Activated CD4-positive, alpha-beta T cell treated with anti-CD3 and anti-CD28 coated beads, Interleukin-10, Interleukin-2, amounts not matched to agents 100 ng/mL and 50 ng/mL, durations not matched to agents 16 hours and 8 hours (primary cell): ENCODE measurements around the gene IL19.
"Not testable (repeated sequence)": the region's sequence is repeated elsewhere in the genome, so short reads cannot be mapped to it uniquely, and the experiment has no call there.

Experiments
- DNase-seq: peaks from one replicate; pipeline ENCODE4 v3.0.0-alpha.2; 2020

The IL19 gene

DNA sequence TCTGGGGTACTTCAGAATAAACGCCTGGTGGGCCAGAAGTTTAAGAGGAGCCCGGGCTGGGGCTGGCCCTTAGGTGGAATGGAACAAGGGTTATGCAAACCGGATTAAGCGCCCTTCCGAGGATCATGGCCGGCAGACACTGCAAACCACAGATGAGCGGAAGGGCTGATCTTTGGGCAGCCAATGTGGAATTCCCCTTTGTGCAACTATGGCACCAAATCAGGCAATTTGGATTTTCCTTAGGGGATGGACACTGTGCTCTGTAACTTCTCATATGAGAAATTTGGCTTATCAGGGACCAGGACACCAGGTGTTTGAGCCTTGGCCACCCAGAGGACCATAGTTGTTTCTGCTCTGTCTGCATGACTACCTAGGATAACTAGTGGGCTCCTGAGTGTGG, 7.5 kb downstream of the IL19 start:
- no peak for DNase-seq

DNA sequence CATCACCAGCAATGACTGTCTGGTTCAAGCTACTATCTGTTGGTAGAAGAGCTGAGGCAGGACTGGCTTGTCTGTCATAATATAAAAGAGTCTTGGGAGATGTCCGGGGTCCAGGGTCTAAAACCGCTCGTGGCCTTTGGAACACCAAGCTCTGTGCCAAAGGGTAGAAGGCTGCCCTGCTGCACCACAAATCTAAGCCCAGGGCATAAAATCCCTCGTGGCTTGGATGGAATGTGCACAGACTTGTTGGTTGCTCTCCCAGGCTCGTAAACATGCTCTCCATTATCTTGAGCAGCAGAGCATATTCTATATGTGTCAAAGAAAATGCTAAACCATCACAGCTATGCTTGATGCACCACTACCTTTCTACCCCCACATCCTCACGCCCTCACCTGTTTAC, 8.3 kb downstream of the IL19 start:
- not testable (repeated sequence) for DNase-seq

DNA sequence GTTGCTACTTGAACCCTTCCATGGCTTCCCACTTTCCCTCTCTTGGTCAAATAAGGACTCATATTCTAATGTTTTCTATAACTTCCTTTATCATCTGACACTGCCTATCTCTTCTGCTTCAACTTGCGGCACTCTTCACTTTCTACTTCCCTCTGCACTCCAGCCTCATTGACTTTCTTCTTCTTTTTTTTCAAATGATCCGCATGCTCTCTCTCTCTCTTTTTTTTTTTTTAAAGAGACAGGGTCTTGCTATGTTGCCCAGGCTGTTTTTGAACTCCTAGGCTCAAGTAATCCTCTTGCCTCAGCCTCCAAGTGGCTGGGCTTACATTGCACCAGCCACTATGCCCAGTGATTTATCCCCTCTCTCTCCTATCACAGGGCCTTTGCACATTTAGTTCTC, 9.1 kb downstream of the IL19 start:
- DNase-seq: no peak

DNA sequence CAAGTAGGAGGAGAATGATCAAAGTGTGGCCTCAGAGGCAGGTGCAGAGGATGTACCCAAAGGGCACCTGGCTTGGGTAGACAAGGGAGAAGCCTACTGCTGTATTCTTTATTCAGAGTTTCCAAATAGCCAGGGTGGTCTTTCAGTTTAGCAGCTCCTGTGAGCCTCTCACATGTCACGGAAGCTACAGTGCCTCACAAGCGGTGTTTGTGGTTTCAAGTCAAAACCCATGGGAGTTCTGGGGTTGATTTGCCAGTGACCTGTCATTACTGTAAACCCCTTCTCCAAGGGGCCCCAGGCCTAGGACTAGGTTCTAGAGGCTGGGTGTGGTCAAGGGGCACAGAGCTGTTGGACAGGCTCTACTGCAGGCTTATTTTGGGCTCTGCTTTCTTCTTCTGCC, 11.9 kb downstream of the IL19 start:
- peak; percentile 69 for DNase-seq

DNA sequence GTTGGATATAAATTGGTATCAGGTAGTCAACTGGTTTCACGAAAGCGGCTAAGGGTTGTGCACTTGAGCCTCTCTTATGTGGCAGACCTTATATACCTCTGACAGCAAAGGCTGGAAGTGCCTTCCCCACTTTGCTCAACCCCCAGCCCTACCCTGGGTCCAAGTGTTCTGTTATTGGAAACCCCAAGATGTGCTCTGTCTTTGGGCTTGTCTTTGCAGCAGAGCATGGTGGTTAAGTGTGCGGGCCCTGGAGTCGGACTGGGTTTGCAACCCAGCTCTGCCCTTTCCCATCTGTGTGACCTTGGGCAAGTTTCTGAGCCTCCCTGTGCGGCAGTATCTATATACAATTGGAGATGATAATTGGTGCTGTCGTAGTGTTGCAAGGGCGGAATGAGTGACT, 12.9 kb downstream of the IL19 start:
- DNase-seq: no peak

DNA sequence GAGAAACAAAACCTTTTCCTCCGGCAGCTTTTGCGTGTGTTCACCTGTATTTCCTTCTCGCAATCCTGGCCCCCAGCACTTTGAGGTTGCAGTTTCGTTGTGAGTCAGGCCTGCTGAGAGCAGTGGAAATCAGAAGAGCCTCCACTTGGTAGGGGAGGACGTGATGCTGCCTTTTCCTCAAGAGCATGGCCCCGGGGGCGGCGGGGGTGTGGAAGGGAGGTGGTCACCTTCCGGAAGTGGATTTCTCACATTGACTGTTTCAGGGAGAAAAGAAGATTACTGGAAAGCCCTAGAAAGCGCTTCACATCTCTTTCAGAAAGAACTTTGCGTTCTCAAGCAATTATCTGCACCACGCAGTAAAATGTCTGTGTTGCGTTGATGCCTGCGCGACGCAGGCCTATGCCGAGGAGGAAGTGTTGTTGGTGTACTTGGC, 13.9 kb downstream of the IL19 start:
- DNase-seq: peak; percentile 96

DNA sequence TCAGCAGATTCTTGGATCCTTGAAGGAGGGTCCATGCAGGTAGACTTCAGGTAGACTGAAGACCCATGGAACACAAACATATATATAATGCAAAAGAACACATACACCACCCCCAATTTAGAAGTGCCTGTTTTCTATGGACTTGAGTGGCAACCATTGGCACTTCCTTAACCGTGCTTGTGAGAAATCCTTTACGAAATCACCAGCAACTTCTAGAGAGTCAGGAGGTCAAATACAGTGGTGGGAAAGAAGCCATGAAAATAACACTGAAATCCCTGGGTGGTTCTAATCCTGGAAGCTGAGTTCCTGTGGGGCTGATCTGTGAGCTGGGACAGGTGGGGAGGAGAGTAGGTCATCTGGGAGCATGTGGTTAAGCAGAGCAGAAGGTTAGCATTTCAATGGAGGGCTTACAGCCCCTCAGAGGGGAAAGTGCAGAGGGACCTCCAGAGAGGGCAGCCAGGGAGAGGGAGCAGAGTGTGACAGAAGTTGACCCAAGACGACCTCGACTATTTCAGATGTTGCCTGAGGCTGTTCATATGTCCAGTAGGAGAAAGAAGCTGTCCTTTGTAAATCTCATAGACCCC, 14.7 kb downstream of the IL19 start:
- no peak for DNase-seq

DNA sequence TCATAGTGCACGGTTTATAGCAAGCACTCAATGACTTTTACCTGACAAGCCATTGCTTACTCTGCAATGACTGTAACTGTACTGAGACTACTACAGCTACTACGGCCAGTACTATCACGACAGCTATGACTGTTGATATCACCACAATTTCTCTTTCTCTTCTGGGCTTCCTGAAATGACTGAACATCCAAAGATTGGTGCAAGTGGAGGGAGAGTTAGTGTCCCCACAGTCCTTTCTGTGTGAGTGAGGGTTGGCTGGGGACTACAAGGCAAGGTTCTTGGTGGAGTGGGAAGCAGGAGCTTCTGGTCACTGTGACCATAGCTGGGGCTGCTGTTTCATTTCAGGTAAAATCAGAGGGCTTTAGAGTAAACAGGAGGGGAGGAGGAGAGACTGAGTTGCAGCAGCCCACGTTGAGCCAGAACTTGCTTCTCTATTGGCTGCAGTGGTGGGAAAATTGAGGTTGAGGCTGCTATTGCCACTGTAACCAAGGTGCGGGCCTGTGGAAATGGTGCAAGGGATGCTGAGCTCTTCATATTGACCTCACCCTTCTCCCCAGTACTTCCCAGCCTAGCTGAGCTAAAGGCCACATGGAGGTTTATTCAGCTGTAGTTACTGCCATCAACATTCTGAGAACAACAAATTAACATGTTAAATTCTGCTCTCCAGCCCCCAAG, 15.8 kb downstream of the IL19 start:
- peak; percentile 75 for DNase-seq

DNA sequence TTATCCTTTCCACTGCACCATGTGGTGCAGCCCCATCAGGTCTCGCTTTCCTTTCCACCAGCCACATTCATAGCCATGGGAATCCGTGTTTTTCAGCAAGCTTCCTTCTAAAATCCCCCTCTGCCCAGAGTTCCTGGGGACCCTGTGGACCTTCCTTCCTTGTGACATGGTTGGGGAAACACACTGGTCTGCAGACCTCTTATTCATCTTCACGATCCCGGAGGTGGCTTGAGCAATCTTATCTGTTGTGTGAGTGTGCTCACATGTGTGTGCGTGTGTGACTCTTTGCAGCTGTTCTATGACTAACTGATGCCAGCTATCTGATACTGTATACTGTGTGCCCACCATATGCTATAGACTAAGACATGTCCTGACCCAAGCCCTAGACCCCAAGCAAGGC, 17.3 kb downstream of the IL19 start:
- no peak for DNase-seq

DNA sequence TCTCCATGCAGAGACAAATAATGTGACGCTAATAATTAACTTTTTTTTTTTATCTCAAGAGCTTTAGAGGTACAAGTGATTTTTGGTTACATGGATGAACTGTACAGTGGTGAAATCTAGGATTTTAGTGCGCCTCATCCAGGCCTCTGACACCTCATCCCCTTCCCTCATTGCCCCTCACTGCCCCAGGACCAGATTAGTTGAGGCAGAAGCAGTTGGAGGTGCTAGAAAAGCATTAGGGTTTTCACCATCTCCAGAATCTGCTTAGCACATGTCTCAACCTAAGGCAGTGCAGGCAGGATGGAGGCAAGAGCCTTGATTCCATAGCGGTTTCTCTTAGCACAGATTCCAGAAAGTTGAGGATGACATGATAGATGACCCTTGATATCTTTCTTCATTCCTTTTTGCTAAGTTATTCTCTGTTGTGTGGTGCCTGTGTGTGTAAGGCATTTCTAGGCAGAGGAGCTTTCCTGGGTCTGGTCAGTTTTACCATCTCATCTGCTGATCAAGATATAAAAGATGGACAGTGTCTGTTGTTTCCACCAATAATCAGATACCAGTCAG, 18.0 kb downstream of the IL19 start:
- no peak for DNase-seq

DNA sequence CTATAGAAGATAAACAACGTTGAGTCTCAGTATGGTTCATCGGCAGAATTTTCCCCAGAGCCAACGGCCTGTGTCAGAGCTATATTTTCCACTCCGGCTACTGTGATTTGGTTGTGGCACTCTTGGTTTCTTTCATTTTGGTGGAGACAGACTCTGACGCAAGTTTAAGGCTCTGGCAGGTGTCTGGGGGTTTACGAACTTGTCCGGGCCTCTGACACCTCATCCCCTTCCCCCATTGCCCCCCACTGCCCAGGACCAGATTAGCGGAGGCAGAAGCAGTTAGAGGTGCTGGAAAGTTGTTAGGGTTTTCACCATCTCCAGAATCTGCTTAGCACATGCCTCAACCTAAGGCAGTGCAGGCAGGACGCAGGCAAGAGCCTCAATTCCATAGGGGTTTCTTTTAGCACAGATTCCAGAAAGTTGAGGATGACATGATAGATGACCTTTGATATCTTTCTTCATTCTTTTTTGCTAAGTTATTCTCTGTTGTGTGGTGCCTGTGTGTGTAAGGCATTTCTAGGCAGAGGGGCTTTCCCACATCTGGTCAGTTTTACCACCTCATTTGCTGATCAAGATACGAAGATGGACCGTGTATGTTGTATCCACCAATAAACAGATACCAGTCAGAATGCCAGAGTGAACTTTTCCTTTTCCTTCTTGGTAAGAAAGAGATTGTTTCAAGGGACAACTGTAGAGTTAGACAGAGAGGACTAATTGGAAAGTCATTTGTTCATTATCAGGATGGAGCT, 20.1 kb downstream of the IL19 start:
- DNase-seq: no peak

DNA sequence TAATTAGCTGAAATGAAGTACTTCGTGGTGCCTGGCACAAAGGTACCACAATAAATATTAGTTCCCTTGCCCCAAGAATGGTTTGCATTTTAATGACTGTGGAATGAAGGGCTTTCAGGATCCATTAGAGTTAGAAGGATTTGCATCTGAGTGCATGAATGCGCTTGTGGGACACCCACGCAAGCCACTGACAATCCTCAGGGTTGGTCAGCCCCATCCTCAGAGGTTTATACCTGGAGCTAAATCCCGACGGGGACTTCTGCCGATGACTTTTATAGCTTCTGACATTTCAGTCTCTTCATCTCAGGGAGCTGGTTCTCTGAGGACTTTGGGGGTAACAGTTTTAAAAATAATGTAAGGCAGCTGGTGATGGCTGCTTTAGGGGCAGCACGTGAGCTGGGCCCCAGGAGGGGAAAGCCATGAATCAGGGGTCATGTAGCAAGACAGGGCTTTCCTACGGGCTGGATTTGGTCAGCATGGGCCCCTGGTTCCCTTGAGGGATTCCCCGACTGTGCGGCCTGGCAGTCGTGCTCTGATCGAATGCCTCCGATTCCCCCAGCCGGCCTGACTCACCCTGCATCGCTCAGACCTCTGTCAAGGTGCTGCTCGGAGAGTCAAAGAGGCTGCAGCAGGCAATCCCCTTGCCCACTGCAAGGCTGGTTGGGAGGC, 22.5 kb downstream of the IL19 start:
- no peak for DNase-seq

DNA sequence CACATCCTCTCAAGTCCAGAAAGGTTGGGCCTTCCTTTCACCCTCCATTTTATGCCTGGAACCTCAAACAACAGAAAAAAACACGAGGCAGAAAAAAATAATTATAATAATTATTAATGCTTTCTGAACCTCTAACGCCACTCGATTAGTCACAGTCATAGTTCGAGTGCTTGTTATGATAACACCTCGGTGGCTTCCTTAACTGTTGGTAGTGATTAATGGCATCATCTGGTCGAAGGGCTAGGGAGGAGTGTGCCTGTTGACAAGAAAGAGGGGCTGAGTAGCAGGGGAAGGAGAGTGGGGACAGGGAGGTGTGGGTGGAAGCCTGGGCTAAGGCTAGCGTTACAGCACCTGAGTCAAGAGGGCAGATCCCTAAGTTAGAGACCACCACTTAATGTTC, 23.0 kb downstream of the IL19 start:
- DNase-seq: no peak

DNA sequence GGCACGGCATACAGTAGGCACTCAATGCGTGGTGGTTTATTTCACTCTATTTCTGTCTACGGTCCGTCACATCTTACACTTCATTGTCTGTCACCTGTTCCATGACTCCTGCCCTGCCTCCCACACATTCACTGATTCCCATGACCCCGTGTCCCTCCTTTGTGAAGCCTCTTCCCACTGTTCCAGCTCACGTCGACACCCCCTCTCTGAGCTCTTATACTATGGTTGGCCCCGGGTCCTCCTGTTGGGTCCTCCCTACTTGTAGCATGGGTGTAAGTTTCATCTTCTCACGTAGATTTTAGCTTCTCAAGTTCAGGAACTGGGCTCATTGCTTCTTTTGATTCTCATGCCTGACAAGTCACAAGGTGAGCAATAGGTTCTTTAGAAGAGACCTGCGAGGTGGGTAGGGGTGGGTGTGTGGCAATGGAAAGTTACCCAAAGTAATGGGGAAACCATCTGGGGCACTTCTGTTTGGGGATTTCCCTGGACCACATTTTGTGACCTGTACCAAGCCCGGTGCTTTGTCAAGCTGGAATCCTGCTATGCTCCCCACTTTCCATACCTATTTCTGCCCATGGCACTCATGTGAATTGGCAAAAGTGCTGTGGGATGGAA, 23.8 kb downstream of the IL19 start:
- DNase-seq: no peak

DNA sequence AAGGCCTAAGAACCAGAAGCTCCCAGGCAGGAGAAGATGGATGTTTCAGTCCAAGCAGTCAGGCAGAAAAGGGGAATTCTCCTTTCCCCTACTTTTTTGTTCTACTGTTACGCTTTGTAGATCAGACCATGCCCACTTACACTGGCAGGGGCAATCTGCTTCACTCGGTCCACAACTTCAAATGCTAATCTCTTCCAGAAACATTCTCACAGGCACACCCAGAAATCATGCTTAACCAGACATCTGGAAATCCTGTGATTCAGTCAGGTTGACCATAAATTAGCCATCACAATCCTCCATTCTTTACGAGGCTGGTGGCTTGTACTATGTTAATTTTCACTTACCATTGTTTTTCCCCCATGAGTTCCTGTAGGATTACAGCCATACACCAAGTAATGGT, 25.5 kb downstream of the IL19 start:
- DNase-seq: no peak

DNA sequence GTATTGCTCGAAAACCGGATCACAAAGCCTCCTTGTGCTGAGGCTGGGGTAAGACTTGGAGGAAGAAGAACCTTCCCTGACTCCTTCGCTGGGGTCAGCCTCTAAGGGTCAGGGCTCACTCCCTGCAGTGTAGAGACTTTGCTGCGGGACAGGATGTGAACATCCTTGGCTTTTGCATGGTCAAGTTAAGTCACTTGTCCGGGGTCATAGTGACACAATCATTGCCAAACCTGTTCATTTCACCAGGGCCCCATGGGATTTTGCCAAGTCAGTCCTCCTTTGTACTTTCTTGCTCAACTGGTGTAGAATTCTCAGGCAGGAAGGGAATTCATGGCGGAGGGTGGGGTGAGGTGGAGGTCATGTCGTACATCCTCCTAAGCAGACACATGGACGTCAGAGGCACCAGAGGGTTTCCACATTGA, 26.4 kb downstream of the IL19 start:
- DNase-seq: no peak

DNA sequence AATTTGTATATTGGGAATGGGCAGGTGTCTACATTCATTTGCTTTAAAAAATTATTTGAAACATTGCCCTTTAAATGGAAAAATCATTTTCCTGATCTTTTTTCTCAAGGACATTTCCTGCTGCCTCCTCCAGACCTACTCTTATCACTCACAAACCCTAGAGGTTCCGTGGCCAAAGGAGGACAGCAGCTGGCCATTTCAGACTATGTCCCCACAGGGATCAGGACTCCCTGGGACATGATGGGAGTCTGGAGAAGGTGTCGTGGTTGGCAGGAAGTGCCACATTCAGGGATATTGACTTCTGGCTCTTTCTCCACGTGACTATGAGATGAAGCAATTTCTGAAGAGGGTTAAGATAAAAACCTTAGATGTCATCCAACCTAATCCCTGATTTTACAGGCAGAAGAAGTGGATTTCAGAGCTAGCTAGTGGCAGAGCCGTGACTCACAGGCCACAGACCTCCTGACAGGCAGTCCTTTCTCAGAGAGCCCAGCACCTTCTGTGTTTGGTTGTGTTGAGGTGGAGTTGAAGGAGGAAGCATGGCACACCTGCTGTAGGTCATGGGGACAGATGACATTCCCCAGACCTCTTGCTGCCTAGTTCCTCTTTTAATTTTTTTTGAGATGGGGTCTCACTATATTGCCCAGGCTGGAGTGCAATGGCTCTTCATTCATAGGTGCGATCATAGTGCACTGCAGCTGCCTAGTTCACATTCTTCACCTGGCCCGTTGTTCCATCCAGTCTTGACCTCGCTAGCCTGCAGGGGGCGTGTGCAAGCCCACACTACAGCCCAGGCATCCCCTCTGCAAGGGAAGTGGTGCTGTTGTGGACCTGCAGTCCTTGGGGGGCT, 27.2 kb downstream of the IL19 start:
- no peak for DNase-seq

DNA sequence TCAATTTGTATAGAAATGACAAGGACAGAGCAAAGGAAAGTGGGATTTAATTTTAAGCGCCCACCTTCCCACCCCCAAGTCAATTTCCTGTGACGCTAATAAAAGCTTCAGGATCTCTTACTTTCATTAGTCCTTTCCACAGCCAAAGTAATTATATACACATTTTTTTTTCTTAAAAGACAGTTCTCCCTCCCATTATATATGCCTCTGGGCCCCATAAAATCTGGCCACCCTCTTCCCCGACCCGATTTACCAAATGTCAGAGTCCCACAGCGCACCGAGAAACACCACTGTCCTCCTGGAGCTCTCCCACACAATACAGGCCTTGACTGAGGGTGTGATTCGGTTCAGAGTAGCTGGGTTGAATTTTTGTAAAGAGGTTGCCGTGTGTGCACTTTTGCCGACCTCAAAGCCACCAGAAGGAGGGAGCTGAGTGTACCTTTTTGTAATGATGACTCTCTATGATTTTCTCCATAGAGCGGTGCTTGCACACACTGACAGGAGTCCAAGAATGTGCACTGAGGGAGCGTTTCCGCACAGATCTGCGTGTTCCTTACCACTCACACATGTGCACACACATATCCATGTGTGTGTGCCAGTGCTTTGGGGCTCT, 27.9 kb downstream of the IL19 start:
- peak; percentile 58 for DNase-seq

DNA sequence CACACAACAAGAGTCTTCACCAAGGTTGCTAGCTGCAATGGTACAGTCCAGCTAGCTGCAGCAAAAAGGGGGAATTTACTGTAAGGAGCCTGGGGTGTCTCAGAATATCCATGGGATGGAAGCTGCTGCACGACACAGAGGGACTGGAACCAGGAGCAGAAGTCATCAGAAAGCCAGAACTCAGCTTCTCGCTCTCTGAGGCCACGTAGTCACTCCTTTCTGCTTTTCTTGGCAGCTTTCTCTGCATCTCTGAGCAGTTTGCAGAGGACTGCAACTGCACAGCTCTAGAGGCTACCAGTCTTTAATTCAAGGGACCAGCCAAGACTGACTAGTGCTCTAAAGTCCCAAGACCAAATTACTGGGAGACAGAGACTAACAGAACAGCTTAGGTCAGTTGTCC, 28.7 kb downstream of the IL19 start:
- no peak for DNase-seq

DNA sequence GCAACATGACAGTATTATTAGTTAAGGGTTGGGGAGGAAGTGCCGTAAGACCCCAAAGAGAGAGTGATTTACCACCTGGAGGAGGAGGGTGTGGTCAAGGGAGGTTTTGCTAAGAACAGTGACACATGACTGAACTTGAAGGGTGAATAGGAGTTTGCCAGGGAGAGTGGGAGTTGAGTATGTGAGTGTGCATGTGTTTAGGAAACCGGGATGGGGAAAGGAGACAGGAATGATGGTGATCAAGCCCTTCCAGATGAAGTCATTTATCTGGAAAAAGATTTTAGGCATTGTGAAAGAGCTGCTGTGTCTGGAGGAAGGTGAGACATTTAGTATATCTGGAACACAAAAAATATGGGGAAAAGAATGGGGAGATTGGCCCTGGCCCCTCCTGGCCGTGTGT, 29.8 kb downstream of the IL19 start:
- no peak for DNase-seq

DNA sequence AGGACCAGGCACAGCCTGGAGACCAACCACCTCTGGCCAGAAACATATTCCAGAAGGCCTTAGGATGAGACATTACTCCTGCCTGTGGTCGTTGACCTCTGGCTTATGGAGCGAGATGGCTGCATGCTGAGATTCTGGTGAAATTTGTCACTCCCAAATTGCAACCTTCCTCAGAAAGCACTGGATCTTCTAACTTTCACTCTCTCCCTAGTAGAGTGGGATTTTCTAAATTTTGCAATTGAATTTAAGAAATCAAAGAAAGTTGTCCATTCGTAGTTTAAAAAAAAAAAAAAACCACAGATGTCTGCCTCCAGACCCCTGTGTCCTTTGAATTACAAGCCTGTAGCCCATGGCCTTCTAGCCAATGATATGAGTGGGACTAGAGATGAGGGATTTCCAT, 30.3 kb downstream of the IL19 start:
- no peak for DNase-seq

DNA sequence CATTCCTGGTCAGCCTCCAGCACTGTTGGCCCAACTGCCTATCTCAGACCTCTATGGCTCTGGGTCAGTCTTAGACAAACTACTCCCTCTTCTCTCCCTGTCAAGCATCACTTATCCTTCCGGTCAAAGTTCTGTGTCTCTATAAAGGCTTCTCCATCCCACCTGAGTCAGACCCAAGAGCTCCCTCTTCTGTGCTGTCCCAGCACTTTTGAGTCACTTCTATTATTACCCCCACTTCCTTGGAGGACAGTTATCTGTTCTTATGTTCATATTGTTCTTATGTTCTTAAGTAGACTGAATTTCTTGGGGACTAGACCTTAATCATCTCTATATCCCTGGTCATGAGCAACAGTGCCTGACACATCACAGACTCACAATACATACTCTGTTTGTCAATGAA, 30.9 kb downstream of the IL19 start:
- DNase-seq: no peak
